Left ventricle myocardium inferior (tissue), 1 donor: ENCODE results near the gene NRF1. TPM values are rescaled to one million over a fixed set of nuclear protein-coding genes. Genes with fewer than 3 reads are reported as not detected.

Experiments used
- DNase-seq: peaks from one replicate; pipeline ENCODE4 v3.0.0-alpha.2; 2020
- H3K27ac ChIP-seq: fragments of 200-600 bp; replicated peaks from 2 replicates; pipeline ENCODE4 v1.8.0; 2021
- H3K27me3 ChIP-seq: fragments of 200-600 bp; 2 replicates; pipeline ENCODE4 v1.8.0; 2021; ENCODE audit warnings: low read depth
- H3K36me3 ChIP-seq: fragments of 200-600 bp; 2 replicates; pipeline ENCODE4 v1.8.0; 2021
- H3K4me1 ChIP-seq: fragments of 200-600 bp; 2 replicates; pipeline ENCODE4 v1.8.0; 2021
- H3K4me3 ChIP-seq: fragments of 200-600 bp; 2 replicates; pipeline ENCODE4 v1.8.0; 2021; ENCODE audit warnings: mild to moderate bottlenecking, moderate library complexity
- H3K9me3 ChIP-seq: fragments of 200-600 bp; replicated peaks from 2 replicates; pipeline ENCODE4 v1.8.0; 2021
- intact Hi-C: fragments of 100-400 bp; cut with micrococcal nuclease; formaldehyde crosslinking; loops from one replicate; pipeline ENCODE4 v1.11.0; 2022
- total RNA-seq: library from RNA; stranded (reverse); fragmentation: NEBNext Ultra II Directional; extraction: Animal tissue kit (Norgen Biotek cat#: 25700); gene quantifications from one replicate; pipeline ENCODE4 v1.2.1, GENCODE V29; 2021
- TF ChIP-seq, protein P1 (sequence below): fragments of 200-600 bp; IDR thresholded peaks from 2 replicates; pipeline ENCODE4 v1.8.0; 2021; ENCODE audit warnings: antibody characterized with exemption, mild to moderate bottlenecking, borderline replicate concordance
- donor health status: DM: no; HTN: yes; CAD: no; lungs with severe emphysema.

The NRF1 gene
- total RNA-seq, 1 donor from 2014 or later: 9.6 TPM

DNA sequence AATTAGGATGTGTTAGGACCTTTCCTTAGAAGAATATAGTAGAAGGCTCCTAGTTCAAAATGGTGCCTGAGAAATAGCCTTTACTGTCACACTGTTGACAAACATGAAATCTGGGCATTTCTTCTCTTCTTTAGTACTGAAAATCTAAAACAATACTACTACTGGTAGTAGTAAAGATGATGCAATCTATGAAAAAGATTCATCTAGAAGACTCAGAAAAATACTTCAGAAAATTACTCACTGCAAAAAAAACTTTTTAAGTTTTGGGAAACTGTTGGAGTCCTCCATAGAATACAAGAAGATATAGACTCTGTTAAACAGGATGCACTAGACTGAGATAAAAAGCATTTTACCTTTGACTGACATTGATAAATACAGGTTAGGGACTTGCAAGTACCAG, 67.1 kb downstream of the NRF1 start:
- intact Hi-C loops: no loop called here

DNA sequence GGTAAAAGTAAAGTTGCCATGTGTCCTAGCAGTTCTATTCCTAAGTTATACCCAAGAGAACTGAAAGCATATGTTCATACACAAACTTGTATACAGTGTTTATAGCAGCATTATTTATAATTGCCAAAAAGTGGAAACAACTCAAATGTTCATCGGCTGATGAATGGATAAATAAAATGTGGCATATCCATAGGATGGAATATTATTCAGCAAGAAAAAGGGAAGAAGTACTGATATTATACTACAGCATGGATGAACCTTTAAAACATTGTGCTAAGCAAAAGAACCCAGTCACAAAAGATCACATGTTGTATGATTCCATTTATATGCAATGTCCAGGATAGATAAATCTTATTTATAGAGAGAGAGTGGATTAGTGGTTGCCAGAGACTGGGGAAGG, 68.9 kb downstream of the NRF1 start:
- peaks cover 41% of the 10 kb centered on the region for H3K36me3 ChIP-seq
- no peak overlapping the region for H3K4me3 ChIP-seq
- H3K27me3 ChIP-seq: no peaks in the 10 kb centered on the region
- peaks cover 6% of the 10 kb centered on the region for H3K9me3 ChIP-seq
- H3K4me1 ChIP-seq: peaks cover 8% of the 10 kb centered on the region
- no peak for DNase-seq
- H3K27ac ChIP-seq: no peak overlapping the region
- TF ChIP-seq, protein P1, sequence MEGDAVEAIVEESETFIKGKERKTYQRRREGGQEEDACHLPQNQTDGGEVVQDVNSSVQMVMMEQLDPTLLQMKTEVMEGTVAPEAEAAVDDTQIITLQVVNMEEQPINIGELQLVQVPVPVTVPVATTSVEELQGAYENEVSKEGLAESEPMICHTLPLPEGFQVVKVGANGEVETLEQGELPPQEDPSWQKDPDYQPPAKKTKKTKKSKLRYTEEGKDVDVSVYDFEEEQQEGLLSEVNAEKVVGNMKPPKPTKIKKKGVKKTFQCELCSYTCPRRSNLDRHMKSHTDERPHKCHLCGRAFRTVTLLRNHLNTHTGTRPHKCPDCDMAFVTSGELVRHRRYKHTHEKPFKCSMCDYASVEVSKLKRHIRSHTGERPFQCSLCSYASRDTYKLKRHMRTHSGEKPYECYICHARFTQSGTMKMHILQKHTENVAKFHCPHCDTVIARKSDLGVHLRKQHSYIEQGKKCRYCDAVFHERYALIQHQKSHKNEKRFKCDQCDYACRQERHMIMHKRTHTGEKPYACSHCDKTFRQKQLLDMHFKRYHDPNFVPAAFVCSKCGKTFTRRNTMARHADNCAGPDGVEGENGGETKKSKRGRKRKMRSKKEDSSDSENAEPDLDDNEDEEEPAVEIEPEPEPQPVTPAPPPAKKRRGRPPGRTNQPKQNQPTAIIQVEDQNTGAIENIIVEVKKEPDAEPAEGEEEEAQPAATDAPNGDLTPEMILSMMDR: no peak
- intact Hi-C loops: loop anchor here (10.0 kb wide), 1 partner anchor 134 kb away; no protein-coding TSS in a partner anchor

More for the DNA sequence above, 67.1 kb downstream of the NRF1 start:
- H3K4me3 ChIP-seq: no peak overlapping the region
- no peak for DNase-seq
- peaks cover 59% of the 10 kb centered on the region for H3K36me3 ChIP-seq
- no peaks in the 10 kb centered on the region for H3K4me1 ChIP-seq
- peaks cover 16% of the 10 kb centered on the region for H3K9me3 ChIP-seq
- H3K27ac ChIP-seq: no peak overlapping the region
- TF ChIP-seq, protein P1: no peak
- H3K27me3 ChIP-seq: no peaks in the 10 kb centered on the region

DNA sequence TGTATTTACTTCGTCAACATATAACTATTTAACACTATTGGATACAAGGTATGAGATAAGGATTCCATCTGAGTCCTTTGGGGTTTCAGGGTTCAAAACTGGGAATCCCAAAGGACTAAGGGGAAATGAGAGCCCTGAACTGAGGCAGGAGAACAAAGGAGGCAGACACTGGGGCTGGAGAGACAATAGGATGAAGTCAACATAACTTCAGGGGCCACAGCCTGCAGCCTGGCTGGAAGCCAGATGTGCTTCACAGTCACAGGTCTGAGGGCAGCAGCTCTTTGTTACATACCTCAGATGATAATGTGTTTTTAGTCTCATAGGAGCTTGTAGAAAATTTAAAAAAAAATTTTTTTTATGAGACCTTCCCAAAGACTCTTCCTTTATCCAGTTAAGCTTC, 73.3 kb downstream of the NRF1 start:
- TF ChIP-seq, protein P1: no peak
- no peak for DNase-seq
- Histone ChIP-seq H3K27me3 (no peaks in the 10 kb centered on the region), H3K9me3 (no peaks in the 10 kb centered on the region), H3K4me1 (peaks cover 8% of the 10 kb centered on the region), H3K4me3 (no peak overlapping the region), H3K36me3 (peaks cover 11% of the 10 kb centered on the region), H3K27ac (no peak overlapping the region)
- intact Hi-C loops: loop anchor here (10.0 kb wide), 1 partner anchor 130 kb away; no protein-coding TSS in a partner anchor

DNA sequence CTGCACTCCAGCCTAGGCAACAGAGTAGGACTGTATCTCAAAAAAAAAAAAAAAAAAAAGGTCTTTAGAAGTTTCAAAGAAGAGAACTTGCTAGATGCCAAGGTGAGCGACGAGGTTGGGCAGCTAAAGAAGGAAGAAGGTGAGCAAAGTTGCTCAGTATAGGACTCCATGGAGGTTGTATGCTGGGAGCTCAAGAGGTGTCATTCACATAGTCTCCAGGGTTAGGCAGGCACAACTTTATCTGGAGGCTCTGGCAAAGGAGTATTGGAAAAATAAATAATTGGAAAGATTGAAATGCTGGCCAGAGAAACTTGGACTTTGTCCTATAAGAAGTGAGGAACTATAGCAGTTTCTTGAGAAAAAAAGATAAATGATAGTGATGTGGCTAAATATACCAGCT, 74.5 kb downstream of the NRF1 start:
- DNase-seq: no peak
- H3K27me3 ChIP-seq: no peaks in the 10 kb centered on the region
- TF ChIP-seq, protein P1: no peak
- no peaks in the 10 kb centered on the region for H3K9me3 ChIP-seq
- H3K36me3 ChIP-seq: peaks cover 9% of the 10 kb centered on the region
- intact Hi-C loops: loop anchor here (10.0 kb wide), 1 partner anchor 129 kb away; no protein-coding TSS in a partner anchor
- H3K4me1 ChIP-seq: peaks cover 8% of the 10 kb centered on the region
- H3K4me3 ChIP-seq: no peak overlapping the region
- no peak overlapping the region for H3K27ac ChIP-seq

DNA sequence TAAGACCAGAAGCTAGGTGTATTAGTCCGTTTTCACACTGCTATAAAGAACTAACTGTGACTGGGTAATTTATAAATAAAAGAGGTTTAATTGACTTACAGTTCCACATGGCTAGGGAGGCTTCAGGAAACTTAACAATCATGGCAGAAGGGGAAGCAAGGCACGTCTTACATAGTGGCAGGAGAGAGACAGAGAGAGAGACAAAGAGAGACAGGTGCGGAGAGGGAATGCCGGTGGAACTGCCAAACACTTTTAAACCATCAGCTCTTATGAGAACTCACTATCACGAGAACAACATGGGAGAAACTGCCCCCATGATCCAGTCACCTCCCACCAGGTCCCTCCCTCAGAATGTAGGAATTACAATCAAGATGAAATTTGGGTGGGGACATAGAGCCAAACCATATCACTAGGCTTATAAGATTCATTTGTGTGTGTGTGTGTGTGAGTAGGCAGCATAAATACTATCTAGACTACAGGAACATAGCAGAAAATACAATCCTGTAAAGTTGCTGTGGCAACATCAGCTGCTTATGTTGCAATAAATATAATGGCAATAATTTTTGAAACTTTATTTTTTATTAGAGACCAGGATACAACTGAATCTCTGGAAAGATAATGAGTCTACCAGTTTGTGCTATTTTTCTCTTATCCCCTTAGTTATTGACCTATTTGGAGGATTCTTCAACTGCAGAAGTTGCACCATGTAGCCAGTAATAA, 77.1 kb downstream of the NRF1 start:
- H3K4me3 ChIP-seq: no peak overlapping the region
- no peak for DNase-seq
- H3K9me3 ChIP-seq: no peaks in the 10 kb centered on the region
- intact Hi-C loops: loop anchor here (10.0 kb wide), 1 partner anchor 126 kb away; no protein-coding TSS in a partner anchor
- peaks cover 34% of the 10 kb centered on the region for H3K36me3 ChIP-seq
- no peaks in the 10 kb centered on the region for H3K27me3 ChIP-seq
- H3K4me1 ChIP-seq: peaks cover 8% of the 10 kb centered on the region
- H3K27ac ChIP-seq: no peak overlapping the region
- TF ChIP-seq, protein P1: no peak
